HT-29 (cell line): ENCODE data around the gene GIPC1. TPM values are rescaled to one million over a fixed set of nuclear protein-coding genes. Genes with fewer than 3 reads are reported as not detected.
"Not testable (repeated sequence)": the region's sequence is repeated elsewhere in the genome, so short reads cannot be mapped to it uniquely, and the experiment has no call there.

Source experiments
- DNase-seq: peaks from one replicate; pipeline ENCODE4 v3.0.0-alpha.2; 2015; ENCODE audit warnings: low spot score
- total RNA-seq: library from RNA; depleted of rRNA; stranded (reverse); fragments of >200 nt; shearing (Covaris generic); gene quantifications from 2 replicates; pipeline ENCODE4 v1.2.3, GENCODE V29; 2014

Gene GIPC1
- total RNA-seq, 1 experiment from 2014 or later = 296 TPM

DNA sequence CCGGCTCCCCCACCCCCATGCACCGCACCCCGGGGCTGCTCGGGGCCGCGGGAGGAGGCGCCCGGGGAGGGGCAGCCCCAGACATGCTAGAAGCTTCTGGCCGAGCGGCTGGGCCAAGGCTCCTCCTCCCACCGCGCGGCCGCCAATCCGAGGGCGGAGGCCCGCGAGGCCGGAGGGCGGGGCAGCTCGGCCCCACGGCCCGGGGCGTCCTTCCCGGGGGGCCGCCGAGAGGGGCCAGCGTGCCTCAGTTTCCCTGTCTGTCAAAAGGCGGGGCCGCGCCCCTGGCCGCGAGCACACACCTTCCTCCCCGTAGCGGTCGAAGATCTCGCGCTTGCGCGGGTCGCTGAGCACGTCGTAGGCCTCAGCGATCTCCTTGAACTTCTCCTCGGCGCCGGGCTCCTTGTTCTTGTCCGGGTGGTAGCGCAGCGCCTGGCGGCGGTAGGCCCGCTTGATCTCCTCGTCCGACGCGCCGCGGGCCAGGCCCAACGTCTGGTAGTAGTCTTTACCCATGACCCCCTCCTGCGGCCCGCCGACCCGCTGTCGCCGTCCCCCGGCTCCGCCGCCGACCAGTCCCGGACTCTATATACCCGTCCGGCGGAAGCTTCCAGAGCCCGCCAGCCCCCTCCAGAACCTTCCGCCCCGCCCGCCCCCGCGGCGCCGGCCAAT lies 22.0 kb upstream of the GIPC1 start, which contains the start of gene DNAJB1:
Gene DNAJB1, minus strand, starts transcription at position 558 of the 666 bp plus-strand sequence. Its CDS starts 48 bp downstream, at position 510.
- DNase-seq = peak; percentile 61

DNA sequence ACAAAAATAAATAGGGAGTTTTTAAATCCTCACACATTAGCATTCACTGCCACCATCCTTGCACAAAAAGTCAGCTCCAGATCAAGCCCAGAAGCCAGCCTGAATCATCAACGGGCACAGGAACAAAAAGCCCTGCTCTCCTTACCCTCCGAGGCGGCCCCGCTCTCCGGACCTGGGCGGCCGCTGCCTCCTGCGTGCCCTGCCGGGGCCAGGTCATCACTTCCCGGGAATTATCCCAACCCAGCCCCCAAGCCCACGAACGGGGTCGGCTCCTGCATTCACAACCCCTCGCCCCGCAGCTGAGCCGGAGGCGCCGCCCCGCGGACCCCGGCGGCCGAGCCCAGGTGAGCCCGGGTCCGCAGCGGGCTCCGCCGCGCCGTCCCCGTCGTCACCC lies 21.5 kb upstream of the GIPC1 start:
- no peak for DNase-seq

DNA sequence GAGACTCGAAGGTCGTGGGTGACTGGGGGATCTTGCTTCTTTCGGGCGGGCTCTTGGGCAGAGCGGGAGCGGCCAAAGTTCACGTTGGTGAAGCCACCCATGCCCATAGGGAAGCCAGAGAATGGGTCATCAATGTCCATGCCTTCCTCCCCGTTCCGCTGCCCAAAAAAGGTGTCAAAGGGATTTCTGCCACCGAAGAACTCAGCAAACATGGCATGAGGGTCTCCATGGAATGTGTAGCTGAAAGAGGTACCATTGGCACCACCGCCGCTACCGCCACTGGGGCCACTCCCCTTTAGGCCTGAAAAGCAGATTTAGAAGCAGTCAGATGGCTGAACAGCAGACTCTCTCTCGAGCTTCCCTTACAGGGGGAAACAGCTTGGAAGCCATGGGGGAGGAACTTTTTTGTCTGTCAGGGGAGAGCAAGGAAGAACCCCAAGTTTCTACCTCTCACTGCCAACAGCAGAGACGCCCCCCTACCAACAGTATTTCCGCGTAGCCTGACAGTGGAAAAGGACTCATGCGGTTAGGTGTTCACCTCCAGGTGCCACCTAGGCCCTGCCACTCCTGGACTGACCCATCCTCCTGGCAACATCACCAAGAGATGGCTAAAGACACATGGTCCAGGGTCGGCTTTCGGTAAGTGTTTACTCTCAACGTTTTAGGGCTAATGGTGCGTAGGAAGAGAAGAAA lies 21.0 kb upstream of the GIPC1 start:
- DNase-seq = no peak

DNA sequence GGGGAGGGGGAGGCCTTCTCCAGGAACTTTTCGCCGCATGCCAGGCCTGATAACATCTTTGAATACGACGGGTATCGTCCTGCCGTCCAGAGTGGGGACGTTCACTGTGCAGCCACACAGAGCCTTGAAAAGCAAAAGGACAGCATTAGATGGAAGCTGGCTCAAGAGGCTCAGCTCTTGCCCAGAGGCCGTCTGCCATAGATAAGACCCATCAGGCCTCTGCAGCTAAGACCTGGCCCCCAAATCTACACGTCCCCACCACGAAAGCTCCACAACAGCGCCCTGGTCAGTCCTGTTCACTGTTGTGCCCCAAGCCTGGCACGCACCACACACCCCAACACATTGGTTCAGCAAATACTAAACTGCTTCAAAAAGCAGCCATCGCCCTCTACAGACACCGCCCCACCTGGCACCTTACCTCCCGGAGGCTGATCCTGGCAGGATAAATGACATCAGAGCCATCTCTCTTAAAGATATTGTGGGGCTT lies 20.2 kb upstream of the GIPC1 start:
- no peak for DNase-seq

DNA sequence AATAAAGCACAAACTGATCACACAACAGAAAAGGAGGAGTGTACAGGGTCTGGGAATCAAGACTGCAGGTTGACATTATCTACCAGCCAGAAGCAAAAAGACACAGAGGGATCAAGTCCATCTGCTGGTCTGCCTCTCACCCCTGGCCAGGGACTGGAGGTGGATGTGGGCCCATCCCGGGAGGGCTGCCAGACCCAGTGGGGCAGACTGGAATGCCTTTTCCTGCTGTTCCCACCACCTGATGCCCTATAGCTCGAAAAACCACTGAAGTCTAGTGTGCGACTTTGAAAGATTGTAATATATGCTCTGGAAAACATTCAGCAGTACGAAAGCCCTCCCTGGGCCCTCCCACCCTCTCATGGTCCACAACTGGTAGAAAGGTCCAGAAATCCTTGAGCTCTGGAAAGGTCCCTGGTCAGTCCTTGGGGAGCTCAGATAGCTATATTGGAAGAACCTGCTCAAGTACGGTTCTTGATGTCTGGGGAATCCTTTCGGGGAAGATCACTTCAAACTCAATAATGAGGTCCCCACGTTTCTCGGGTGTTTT lies 19.6 kb upstream of the GIPC1 start:
- no peak for DNase-seq

DNA sequence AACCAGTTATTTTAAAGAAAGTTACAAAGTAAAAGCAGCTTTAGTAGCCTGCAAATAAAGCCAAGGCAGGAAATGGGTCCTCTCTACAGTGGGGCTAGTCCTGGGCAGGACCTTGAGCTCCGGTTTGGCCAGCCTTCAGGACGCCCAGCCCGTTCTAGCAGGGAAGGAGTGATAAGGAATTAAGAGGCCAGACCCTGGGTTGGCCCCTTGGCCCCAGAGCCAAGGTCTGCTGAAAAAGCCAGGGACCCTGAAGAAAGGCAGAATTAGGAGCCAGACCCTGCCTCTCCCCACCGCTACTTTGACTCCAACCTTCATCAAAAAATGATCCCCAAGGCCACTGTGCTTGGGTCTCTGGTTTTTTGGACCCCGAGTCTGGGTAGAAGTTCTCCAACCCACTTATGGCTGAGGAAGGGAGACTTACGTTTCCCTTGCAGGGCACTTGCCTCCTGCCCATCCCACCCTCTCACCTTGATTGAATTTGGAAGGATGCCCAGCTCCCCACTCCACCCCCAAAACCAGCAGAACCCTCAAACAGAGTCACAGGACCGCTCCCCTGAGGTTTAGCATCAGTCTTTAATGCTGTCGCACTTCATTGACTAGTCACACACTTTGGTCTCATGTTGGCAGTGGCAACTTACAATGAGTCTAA lies 18.4 kb upstream of the GIPC1 start:
- DNase-seq = no peak

DNA sequence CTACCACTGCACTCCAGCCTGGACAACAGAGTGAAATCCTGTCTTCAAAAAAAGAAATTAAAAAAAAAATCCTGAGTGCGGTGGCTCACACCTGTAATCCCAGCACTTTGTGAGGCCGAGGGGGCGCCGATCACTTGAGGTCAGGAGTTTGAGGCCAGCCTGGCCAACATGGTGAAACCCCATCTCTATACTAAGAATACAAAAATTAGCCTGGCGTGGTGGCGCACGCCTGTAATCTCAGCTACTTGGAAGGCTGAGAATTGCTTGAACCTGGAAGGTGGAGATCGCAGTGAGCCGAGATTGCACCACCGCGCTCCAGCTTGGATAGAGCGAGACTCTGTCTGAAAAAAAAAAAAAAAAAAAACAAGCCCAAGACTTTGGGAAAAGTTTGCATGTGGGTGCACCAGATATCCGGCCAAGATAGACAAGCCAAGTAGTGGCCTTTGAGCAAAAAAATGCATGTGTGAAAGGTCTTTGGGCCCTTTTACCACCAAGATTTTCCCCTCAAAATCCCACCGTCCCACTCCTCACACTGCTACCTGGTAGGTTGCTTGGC lies 16.6 kb upstream of the GIPC1 start:
- no peak for DNase-seq

DNA sequence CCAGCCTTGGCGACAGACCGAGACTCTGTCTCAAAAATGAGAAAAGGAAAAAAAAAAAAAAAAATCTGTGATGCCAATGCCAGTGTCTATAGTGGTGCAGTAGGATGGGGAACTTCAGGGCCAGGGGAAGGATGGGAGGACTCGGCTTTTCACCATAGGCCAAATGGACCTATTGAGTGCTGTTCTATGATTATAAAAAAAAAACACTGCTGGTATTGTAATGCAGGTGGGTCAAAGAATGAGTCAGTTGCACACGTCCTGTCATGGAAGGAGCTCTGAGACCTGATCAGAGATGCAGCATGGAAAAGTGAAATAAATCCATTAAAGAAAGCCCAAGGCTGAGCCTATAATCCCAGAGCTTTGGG lies 15.3 kb upstream of the GIPC1 start:
- DNase-seq = no peak

DNA sequence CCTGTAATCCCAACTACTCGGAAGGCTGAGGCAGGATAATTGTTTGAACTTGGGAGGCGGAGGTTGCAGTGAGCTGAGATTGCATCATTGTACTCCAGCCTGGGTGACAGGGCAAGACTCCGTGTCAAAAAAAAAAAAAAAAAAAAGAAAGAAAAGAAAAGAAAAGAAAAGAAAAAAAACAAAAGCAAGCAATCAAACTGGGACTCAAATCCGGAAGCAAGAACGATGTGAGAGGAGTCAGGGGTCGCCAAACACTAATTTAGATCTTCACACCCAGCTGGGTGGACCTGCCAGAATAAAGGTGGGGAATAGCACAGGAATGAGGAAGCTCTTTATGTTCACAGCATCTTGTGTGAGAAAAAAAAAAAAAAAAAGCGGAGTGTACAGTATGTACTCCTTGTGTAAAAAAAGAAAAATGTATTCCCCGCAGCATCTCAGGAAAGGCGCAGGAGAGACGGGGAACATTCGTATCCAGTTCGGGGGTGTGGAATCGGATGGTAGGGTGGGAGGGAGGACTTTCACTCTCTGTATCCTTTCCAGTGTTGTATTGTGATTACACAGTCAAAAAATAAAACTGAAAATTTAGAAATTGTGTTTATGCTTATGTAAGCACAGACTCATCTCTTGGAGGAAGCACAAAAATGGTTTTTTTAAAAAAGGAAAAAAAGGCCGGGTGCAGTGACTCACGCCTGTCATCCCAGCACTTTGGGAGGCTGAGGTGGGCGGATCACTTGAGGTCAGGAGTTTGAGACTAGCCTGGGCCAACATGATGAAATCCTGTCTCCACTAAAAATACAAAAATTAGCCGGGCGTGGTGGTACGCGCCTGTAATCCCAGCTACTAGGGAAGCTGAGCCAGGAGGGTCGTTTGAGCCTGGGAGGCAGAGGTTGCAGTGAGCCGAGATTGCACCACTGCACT lies 14.6 kb upstream of the GIPC1 start:
- DNase-seq = peak; percentile 39

DNA sequence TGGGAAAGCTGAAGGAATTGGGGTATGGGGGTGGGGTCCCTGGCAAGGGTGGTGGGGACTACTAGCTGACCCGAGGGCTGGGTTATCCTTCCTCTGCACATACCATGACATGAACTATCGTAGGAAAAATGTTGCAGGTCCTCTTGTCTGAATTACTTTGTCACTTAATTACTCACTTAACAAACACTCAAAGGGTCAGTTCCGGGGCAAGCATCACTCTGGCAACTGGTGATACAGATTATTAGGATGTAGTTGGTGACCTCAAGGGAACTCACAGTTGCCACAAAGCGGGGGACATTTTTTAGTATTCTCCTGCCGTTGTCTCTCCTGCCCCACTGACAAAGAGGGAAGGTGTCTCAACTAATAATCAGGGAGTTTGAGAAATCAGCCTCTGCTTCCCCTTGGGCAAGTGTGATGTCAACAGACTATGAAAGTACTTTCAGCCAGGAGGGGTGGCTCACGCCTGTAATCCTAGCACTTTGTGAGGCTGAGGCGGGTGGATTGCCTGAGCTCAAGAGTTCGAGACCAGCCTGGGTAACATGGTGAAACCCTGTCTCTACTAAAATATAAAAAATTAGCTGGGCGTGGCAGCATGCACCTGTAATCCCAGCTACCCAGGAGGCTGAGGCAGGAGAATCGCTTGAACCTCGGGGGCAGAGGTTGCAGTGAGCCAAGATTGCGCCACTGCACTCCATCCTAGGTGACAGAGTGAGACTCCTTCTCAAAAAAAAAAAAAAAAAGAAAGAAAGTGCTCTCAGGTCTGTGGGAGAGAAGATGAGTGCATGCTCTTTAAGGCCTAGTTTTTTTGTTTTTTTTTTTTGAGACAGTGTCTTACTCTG lies 12.0 kb upstream of the GIPC1 start:
- peak; percentile 62 for DNase-seq

DNA sequence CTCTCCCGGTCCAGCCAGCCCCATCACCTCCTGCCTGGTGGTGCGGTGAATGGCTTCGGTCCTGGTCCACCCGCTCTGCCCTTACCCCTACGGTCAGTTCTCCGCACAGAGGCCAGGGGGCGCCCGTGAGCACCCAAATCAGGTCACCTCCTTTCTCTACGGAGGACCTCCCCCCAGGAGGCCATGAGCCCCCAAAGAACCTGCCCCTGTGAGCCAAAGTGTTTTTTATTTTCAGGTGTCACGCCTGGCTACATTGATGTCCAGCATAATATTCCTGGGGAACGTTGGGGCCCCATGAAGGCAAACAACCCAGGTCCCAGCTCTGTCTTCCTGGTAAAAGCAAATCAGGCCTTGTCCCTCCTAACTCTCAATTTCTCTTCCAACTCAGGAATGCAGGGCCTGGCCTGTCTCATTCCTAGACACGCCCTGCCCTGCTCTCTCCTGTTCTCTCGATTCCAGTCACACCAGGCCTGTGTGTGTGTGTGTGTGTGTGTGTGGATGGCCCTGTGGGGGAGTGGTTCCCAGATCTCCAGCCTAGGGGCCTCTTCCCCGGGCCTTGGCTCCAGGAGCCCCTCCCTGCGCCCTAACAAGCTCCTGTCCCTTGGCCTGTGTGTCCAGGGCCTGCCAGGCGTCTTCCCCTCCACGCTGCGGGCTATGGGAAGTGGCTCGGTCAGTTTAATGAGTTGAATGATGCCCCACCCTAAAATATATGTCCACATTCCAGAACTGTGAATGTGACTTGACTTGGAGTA lies 9.7 kb upstream of the GIPC1 start:
- DNase-seq = peak; percentile 81

DNA sequence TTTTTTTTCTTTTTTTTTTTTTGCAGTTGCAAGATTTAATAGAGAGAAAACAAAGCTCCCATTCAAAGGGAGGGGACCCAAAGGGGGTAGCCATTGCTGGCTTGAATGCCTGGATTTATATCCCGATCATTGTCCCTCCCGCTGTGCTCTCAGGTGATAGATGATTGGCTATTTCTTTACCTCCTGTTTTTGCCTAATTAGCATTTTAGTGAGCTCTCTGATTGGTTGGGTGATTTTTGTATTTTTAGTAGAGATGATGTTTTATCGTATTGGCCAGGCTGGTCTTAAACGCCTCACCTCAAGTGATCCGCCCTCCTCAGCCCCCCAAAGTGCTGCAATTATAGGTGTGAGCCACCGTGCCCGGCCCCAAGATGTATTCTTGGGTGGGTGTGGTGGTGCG lies 8.6 kb upstream of the GIPC1 start:
- DNase-seq = not testable (repeated sequence)

DNA sequence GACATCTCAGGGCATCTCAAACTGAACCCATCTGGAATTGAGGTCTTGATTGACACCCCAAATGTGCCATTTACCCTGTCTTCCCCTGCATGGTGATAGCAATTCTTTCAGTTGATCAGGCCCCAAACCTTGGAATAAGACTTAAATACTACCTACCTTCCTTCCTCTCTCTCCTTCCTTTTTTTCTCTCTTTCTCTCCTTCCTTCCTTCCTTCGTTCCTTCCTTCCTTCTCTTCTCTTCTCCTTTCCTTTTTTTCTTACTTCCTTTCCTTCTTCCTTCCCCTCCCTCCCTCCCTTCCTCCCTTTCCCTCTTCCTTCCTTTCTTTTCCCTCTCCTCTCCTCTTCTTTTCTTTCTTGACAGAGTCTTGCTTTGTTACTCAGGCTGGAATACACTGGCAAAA lies 7.4 kb upstream of the GIPC1 start:
- DNase-seq = no peak

DNA sequence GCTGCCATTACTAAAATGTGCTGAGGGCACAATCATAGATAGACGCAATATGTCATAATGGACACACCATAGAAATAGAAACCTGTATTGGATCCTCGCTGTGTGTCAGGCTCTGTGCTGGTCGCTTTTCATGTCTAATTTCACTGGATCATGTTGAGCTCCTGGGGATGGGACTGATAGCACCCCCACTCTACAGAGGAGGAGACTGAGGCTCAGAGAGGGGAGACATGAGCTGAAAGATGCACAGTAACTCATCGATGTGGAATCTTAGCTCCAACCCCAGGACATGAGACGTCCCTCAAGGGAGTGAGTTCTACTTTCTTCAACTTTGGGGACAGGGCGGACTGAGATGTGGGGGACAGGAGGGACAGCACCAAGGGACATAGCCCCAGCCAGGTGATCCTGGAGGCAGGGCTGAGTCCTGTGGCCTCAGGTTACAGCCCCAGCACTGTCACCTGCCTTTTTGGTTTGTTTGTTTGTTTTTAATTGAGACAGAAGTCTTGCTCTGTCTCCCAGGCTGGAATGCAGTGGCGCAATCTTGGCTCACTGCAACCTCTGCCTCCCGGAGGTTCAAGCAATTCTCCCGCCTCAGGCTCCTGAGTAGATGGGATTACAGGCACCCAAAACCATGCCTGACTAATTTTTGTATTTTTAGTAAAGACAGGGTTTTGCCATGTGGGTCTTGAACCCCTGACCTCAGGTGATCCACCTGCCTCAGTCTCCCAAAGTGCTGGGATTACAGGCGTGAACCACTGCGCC lies 6.6 kb upstream of the GIPC1 start:
- no peak for DNase-seq

DNA sequence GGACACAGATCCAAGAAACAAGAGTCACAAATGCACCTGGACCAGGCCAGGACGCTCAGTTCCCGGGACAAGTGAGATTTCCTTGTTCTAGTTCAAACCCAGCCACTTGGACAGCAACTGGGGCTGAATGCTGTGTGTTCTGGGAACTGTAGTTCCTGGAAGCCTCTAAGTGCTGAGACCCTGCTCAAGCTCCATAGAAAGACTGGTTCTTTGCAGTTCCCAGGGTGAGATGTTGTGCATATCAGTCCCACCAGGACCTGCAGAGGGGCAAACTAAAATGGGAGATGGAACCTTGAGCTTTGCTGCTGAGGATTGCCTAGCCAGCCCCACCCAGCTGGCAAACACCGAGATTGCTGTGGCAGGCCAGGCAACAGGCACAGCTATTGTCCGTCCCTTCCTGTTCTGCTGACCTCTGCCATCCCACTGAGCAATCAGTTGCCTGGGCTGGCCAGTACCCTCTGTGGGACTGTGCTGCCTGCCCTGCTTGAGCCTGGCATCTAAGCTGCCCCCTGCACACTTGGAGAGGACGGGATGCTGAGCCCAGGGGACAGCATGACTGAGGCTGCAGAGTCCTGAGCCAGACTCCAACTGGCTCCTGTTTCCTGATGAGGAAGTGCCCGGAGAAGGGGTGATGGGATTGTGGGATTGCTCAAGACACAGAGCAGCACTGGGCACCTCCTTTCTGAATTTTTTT lies 1.4 kb upstream of the GIPC1 start:
- DNase-seq = peak; percentile 62

DNA sequence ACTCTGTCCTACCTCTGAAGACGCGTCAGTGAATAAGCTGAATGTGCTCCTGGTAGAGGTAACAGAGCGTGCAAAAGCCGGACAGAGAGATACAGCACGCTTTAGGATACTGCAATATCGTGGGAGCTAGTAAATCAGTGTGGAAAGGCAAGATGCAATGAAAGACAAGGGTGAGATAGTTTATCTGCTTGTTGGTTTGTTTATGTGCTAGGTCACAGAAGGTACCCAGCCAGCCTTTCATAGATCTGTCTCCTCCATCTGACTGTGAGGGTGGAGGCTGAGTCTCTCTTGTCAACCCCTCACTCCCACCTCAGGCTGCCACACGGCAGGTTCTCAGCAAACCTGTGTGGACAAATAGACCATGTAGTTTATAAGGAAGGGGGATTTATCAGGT lies 904 bp upstream of the GIPC1 start:
- no peak for DNase-seq

DNA sequence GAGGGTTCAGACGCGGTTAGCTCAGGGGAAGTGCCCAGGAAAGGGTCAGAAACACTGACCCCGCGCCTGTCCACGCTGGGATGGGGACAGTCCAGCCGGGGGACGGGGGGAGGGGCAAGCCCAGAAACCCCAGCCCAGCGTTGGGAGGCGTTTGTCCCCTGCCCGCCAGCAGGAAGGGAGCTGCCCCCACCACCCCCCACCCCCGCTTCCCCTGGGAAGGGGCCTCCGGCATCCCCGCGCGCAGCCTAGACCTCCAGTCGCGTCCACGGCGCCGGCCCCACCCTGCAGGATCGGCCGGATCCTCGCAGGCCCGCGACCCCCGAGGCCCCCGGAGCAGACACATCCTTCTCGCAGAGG lies 277 bp downstream of the GIPC1 start:
- no peak for DNase-seq
